ENCODE measurements around the gene PTPRN2. TPM values are rescaled to one million over a fixed set of nuclear protein-coding genes. Genes with fewer than 3 reads are reported as not detected.

The PTPRN2 gene
- total RNA-seq, 1 experiment from 2014 or later, result 2.1 TPM

DNA sequence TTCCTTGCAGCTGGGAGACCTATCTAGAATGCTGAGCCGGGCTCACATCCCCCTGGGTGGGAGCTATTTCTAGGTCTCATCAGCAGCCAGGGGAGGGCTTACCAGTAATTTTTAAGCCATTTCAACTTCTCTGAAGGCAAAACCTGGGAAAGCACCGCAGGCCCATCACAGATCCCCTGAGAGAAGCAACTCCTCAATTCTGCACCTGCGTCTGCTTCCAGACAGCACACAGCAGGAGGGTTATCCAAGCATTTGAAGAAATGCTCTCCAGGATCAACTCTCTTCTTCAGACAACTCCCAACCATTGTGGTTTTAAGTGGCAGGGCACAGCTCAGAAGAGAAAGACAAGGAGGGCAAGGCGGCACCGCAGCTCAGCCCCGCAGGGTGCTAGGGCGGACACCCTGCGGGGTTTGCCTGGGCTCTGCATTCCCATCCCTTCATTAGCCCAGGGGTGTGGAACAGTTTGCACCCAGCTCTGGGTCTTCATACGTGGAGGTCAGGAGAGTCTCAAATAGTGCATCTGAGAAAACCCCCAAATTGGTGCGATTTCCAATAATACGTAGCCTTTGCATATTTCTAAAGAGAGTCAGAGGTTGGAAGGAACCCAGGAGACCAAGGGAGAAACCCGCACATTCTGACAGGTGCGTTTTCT lies 632.1 kb downstream of the PTPRN2 start:
- H3K4me1 ChIP-seq (ENCODE audit: control insufficient read depth in 1 of 2, insufficient read depth in 2 of 2, low read length in 2 of 2), result no peaks in the 10 kb centered on the region
- no peak for DNase-seq (ENCODE audit: low read depth, low spot score)
- ChIA-PET CTCF (no interaction called here), RAD21 (ENCODE audit: low non-redundant PET in 1 of 2, low total read pairs in 2 of 2, uncharacterized antibody in 2 of 2, unreplicated experiment in 2 of 2) (no interaction called here), POLR2A (no interaction called here)
- TF ChIP-seq YY1 (IDR thresholded peaks at IDR 0.05; ENCODE audit: extremely low read depth, insufficient replicate concordance, low read depth, low read length) (no peak), ATF3 (IDR thresholded peaks at IDR 0.05) (no peak), ZNF274 (IDR thresholded peaks at IDR 0.05; ENCODE audit: low read depth, low read length) (no peak), RAD21 (IDR thresholded peaks at IDR 0.05; ENCODE audit: low read depth) (no peak), JUND (IDR thresholded peaks at IDR 0.05) (no peak), EGR1 (IDR thresholded peaks at IDR 0.05; ENCODE audit: low read depth) (no peak)
- no peak overlapping the region for H3K9ac ChIP-seq (ENCODE audit: low read length)
- H3K9me3 ChIP-seq (ENCODE audit: control insufficient read depth in 1 of 2, insufficient read depth in 1 of 2, low read depth in 1 of 2, low read length in 2 of 2), result no peaks in the 10 kb centered on the region
- intact Hi-C loops (cut with micrococcal nuclease), result no loop called here
- 0 out of 2 replicates have a peak, but pooled peaks cover 3% of the 10 kb centered on the region for H3K27me3 ChIP-seq (ENCODE audit: insufficient read depth, low read length)
- H3K4me3 ChIP-seq (replicated peaks in 1 of 2; ENCODE audit: low read depth in 1 of 2, low read length in 2 of 2), result no peak overlapping the region
- no TSS peak for BruUV-seq (replicated peaks)
- H3K79me2 ChIP-seq (ENCODE audit: insufficient read depth, low read length), result no peaks in the 10 kb centered on the region
- H3K4me2 ChIP-seq (ENCODE audit: low read length), result no peak overlapping the region
- no peak overlapping the region for H2AFZ ChIP-seq (ENCODE audit: low read depth, low read length, poor library complexity, severe bottlenecking)
- no peaks in the 10 kb centered on the region for H4K20me1 ChIP-seq (ENCODE audit: insufficient read depth)
- H3K36me3 ChIP-seq (ENCODE audit: control insufficient read depth in 1 of 2, insufficient read depth in 2 of 2, low read length in 2 of 2), result no peaks in the 10 kb centered on the region
- H3K27ac ChIP-seq (ENCODE audit: low read depth, low read length), result no peak overlapping the region
- H3K9me2 ChIP-seq (ENCODE audit: insufficient read depth), result no peaks in the 10 kb centered on the region
- ATAC-seq, result no peak

DNA sequence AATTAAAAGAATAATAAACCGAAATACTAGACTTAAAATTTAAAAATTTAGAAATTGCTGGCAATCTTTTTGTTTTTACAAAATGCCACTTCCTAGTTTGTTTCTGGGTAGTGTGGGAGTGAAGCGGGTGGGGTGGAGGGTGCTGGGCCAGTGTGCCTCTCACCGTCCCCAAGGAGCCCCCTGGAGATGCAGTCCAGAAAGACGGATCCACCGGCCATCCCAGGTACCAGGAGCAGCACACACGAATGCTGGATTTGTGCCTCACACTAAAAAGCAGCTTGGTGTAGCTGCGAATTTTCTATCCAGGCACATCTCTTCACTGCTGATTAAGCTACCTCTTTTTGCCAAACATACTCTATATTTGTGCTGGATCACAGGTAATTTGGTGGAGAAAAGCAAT lies 632.7 kb downstream of the PTPRN2 start:
- TF ChIP-seq, protein P1, sequence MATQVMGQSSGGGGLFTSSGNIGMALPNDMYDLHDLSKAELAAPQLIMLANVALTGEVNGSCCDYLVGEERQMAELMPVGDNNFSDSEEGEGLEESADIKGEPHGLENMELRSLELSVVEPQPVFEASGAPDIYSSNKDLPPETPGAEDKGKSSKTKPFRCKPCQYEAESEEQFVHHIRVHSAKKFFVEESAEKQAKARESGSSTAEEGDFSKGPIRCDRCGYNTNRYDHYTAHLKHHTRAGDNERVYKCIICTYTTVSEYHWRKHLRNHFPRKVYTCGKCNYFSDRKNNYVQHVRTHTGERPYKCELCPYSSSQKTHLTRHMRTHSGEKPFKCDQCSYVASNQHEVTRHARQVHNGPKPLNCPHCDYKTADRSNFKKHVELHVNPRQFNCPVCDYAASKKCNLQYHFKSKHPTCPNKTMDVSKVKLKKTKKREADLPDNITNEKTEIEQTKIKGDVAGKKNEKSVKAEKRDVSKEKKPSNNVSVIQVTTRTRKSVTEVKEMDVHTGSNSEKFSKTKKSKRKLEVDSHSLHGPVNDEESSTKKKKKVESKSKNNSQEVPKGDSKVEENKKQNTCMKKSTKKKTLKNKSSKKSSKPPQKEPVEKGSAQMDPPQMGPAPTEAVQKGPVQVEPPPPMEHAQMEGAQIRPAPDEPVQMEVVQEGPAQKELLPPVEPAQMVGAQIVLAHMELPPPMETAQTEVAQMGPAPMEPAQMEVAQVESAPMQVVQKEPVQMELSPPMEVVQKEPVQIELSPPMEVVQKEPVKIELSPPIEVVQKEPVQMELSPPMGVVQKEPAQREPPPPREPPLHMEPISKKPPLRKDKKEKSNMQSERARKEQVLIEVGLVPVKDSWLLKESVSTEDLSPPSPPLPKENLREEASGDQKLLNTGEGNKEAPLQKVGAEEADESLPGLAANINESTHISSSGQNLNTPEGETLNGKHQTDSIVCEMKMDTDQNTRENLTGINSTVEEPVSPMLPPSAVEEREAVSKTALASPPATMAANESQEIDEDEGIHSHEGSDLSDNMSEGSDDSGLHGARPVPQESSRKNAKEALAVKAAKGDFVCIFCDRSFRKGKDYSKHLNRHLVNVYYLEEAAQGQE (IDR thresholded peaks at IDR 0.05; ENCODE audit: low read depth), result no peak
- TF ChIP-seq CEBPB (IDR thresholded peaks at IDR 0.05; ENCODE audit: low read depth), result no peak
- no peak for TF ChIP-seq CBX3 (IDR thresholded peaks at IDR 0.05; ENCODE audit: low read depth)
- no peak for TF ChIP-seq SRF (IDR thresholded peaks at IDR 0.05; ENCODE audit: low read depth)
- no peak for TF ChIP-seq YY1 (IDR thresholded peaks at IDR 0.05; ENCODE audit: extremely low read depth, insufficient replicate concordance, low read depth, low read length)
- TF ChIP-seq RAD21 (IDR thresholded peaks at IDR 0.05; ENCODE audit: low read depth), result no peak
- TF ChIP-seq POLR2AphosphoS5 (IDR thresholded peaks at IDR 0.05; ENCODE audit: low read depth, low read length), result no peak
- TF ChIP-seq JUND (IDR thresholded peaks at IDR 0.05), result no peak
- Histone ChIP-seq H3K36me3 (ENCODE audit: control insufficient read depth in 1 of 2, insufficient read depth in 2 of 2, low read length in 2 of 2) (no peaks in the 10 kb centered on the region), H3K4me1 (ENCODE audit: control insufficient read depth in 1 of 2, insufficient read depth in 2 of 2, low read length in 2 of 2) (peaks cover 2 to 4% of the 10 kb centered on the region in 2 experiments; a peak in 3 of 4 replicates), H3K9me2 (ENCODE audit: insufficient read depth) (no peaks in the 10 kb centered on the region), H2AFZ (ENCODE audit: low read depth, low read length, poor library complexity, severe bottlenecking) (no peak overlapping the region), H4K20me1 (ENCODE audit: insufficient read depth) (no peaks in the 10 kb centered on the region), H3K4me3 (replicated peaks in 1 of 2; ENCODE audit: low read depth in 1 of 2, low read length in 2 of 2) (no peak overlapping the region), H3K9ac (ENCODE audit: low read length) (no peak overlapping the region), H3K27me3 (ENCODE audit: insufficient read depth, low read length) (0 out of 2 replicates have a peak, but pooled peaks cover 3% of the 10 kb centered on the region), H3K27ac (ENCODE audit: low read depth, low read length) (no peak overlapping the region), H3K4me2 (ENCODE audit: low read length) (no peak overlapping the region), H3K79me2 (ENCODE audit: insufficient read depth, low read length) (no peaks in the 10 kb centered on the region), H3K9me3 (ENCODE audit: control insufficient read depth in 1 of 2, insufficient read depth in 1 of 2, low read depth in 1 of 2, low read length in 2 of 2) (no peaks in the 10 kb centered on the region)
- intact Hi-C loops (cut with micrococcal nuclease), result no loop called here
- ATAC-seq, result no peak
- CTCF ChIA-PET, result no interaction called here
- no TSS peak for BruUV-seq (replicated peaks)
- POLR2A ChIA-PET, result no interaction called here
- RAD21 ChIA-PET (ENCODE audit: low non-redundant PET in 1 of 2, low total read pairs in 2 of 2, uncharacterized antibody in 2 of 2, unreplicated experiment in 2 of 2), result no interaction called here
- no peak for DNase-seq (ENCODE audit: low read depth, low spot score)
